ENCODE results near the gene KLF17. TPM values are rescaled to one million over a fixed set of nuclear protein-coding genes. Genes with fewer than 3 reads are reported as not detected.
"Not testable (repeated sequence)": the region's sequence is repeated elsewhere in the genome, so short reads cannot be mapped to it uniquely, and the experiment has no call there.

KLF17 gene
- total and polyA plus RNA-seq, 5 donors from 2014 or later: not detected

GRCh38 chr1:44129616-44130500 lies 11.2 kb downstream of the KLF17 start:
- Mint-ChIP-seq H3K4me1 (no peaks in the 10 kb centered on the region), H3K4me3 (no peak overlapping the region), H3K36me3 (no peaks in the 10 kb centered on the region), H3K9me3 (peaks cover 0 to 1% (median 0%) of the 10 kb centered on the region in 7 donors), H3K27ac (no peak overlapping the region), H3K27me3 (peaks cover 22% of the 10 kb centered on the region)
- ATAC-seq (ENCODE audit: low read depth in 2 of 2) (no peak), DNase-seq (no peak)
- H3K9me3 ChIP-seq (ENCODE audit: control insufficient read depth in 2 of 2, low read length in 2 of 2): no peaks in the 10 kb centered on the region
- peaks cover 2% of the 10 kb centered on the region for H3K27me3 ChIP-seq (ENCODE audit: control insufficient read depth, insufficient read depth, low read length)
- no peak overlapping the region for H3K4me3 ChIP-seq (ENCODE audit: low read depth, low read length)
- no peaks in the 10 kb centered on the region for H3K36me3 ChIP-seq (ENCODE audit: control insufficient read depth, insufficient read depth, low read length)
- no peaks in the 10 kb centered on the region for H3K4me1 ChIP-seq (ENCODE audit: control insufficient read depth, insufficient read depth, low read length, poor library complexity, severe bottlenecking)
- H3K27ac ChIP-seq (ENCODE audit: insufficient read depth, low read length, poor library complexity, severe bottlenecking): no peak overlapping the region

- Histone ChIP-seq H3K4me3 (ENCODE audit: low read depth, low read length) (no peak overlapping the region), H3K4me1 (ENCODE audit: control insufficient read depth, insufficient read depth, low read length, poor library complexity, severe bottlenecking) (no peaks in the 10 kb centered on the region), H3K27ac (ENCODE audit: insufficient read depth, low read length, poor library complexity, severe bottlenecking) (no peak overlapping the region), H3K9me3 (ENCODE audit: control insufficient read depth in 2 of 2, low read length in 2 of 2) (no peaks in the 10 kb centered on the region), H3K36me3 (ENCODE audit: control insufficient read depth, insufficient read depth, low read length) (no peaks in the 10 kb centered on the region), H3K27me3 (ENCODE audit: control insufficient read depth, insufficient read depth, low read length) (peaks cover 4% of the 10 kb centered on the region)
- Mint-ChIP-seq H3K36me3 (no peaks in the 10 kb centered on the region), H3K4me1 (no peaks in the 10 kb centered on the region), H3K9me3 (peaks cover 0 to 1% (median 0%) of the 10 kb centered on the region in 7 donors), H3K4me3 (no peak overlapping the region), H3K27me3 (peaks cover 30% of the 10 kb centered on the region), H3K27ac (no peak overlapping the region)
- DNase-seq (no peak), ATAC-seq (ENCODE audit: low read depth in 2 of 2) (no peak)
Observed at GRCh38 chr1:44131411-44131810, 12.8 kb downstream of the KLF17 start.

GRCh38 chr1:44134071-44134920 lies 15.7 kb downstream of the KLF17 start:
- Histone ChIP-seq H3K4me1 (ENCODE audit: control insufficient read depth, insufficient read depth, low read length, poor library complexity, severe bottlenecking) (no peaks in the 10 kb centered on the region), H3K4me3 (ENCODE audit: low read depth, low read length) (no peak overlapping the region), H3K9me3 (ENCODE audit: control insufficient read depth in 2 of 2, low read length in 2 of 2) (no peaks in the 10 kb centered on the region), H3K27me3 (ENCODE audit: control insufficient read depth, insufficient read depth, low read length) (peaks cover 6% of the 10 kb centered on the region), H3K27ac (ENCODE audit: insufficient read depth, low read length, poor library complexity, severe bottlenecking) (no peak overlapping the region), H3K36me3 (ENCODE audit: control insufficient read depth, insufficient read depth, low read length) (no peaks in the 10 kb centered on the region)
- peaks cover 19% of the 10 kb centered on the region for H3K27me3 Mint-ChIP-seq
- no peaks in the 10 kb centered on the region for H3K36me3 Mint-ChIP-seq
- H3K27ac Mint-ChIP-seq: no peak overlapping the region
- no peaks in the 10 kb centered on the region for H3K4me1 Mint-ChIP-seq
- DNase-seq (no peak), ATAC-seq (ENCODE audit: low read depth in 2 of 2) (no peak)
- H3K9me3 Mint-ChIP-seq: peaks cover 0 to 1% (median 0%) of the 10 kb centered on the region in 7 donors
- no peak overlapping the region for H3K4me3 Mint-ChIP-seq

GRCh38 chr1:44135886-44136285 lies 17.3 kb downstream of the KLF17 start:
- ATAC-seq (ENCODE audit: low read depth in 2 of 2): no peak
- H3K27me3 Mint-ChIP-seq: peaks cover 19% of the 10 kb centered on the region
- no peak overlapping the region for H3K27ac ChIP-seq (ENCODE audit: insufficient read depth, low read length, poor library complexity, severe bottlenecking)
- H3K27ac Mint-ChIP-seq: no peak overlapping the region
- no peak overlapping the region for H3K4me3 Mint-ChIP-seq
- no peaks in the 10 kb centered on the region for H3K4me1 Mint-ChIP-seq
- H3K36me3 Mint-ChIP-seq: no peaks in the 10 kb centered on the region
- H3K27me3 ChIP-seq (ENCODE audit: control insufficient read depth, insufficient read depth, low read length): peaks cover 6% of the 10 kb centered on the region
- no peaks in the 10 kb centered on the region for H3K36me3 ChIP-seq (ENCODE audit: control insufficient read depth, insufficient read depth, low read length)
- no peak overlapping the region for H3K4me3 ChIP-seq (ENCODE audit: low read depth, low read length)
- peaks cover 0 to 3% (median 0%) of the 10 kb centered on the region in 7 donors for H3K9me3 Mint-ChIP-seq
- no peaks in the 10 kb centered on the region for H3K4me1 ChIP-seq (ENCODE audit: control insufficient read depth, insufficient read depth, low read length, poor library complexity, severe bottlenecking)
- DNase-seq: no peak
- no peaks in the 10 kb centered on the region for H3K9me3 ChIP-seq (ENCODE audit: control insufficient read depth in 2 of 2, low read length in 2 of 2)

- Mint-ChIP-seq H3K4me1 (no peaks in the 10 kb centered on the region), H3K4me3 (no peak overlapping the region), H3K27ac (no peak overlapping the region), H3K27me3 (peaks cover 19% of the 10 kb centered on the region), H3K36me3 (no peaks in the 10 kb centered on the region), H3K9me3 (peaks cover 0 to 6% (median 1%) of the 10 kb centered on the region in 7 donors)
- no peak overlapping the region for H3K4me3 ChIP-seq (ENCODE audit: low read depth, low read length)
- no peak overlapping the region for H3K27ac ChIP-seq (ENCODE audit: insufficient read depth, low read length, poor library complexity, severe bottlenecking)
- peaks cover 6% of the 10 kb centered on the region for H3K27me3 ChIP-seq (ENCODE audit: control insufficient read depth, insufficient read depth, low read length)
- H3K4me1 ChIP-seq (ENCODE audit: control insufficient read depth, insufficient read depth, low read length, poor library complexity, severe bottlenecking): no peaks in the 10 kb centered on the region
- ATAC-seq (ENCODE audit: low read depth in 2 of 2) (no peak), DNase-seq (no peak)
- H3K36me3 ChIP-seq (ENCODE audit: control insufficient read depth, insufficient read depth, low read length): no peaks in the 10 kb centered on the region
- H3K9me3 ChIP-seq (ENCODE audit: control insufficient read depth in 2 of 2, low read length in 2 of 2): no peaks in the 10 kb centered on the region
Observed at GRCh38 chr1:44138239-44138638, 19.6 kb downstream of the KLF17 start.

DNA sequence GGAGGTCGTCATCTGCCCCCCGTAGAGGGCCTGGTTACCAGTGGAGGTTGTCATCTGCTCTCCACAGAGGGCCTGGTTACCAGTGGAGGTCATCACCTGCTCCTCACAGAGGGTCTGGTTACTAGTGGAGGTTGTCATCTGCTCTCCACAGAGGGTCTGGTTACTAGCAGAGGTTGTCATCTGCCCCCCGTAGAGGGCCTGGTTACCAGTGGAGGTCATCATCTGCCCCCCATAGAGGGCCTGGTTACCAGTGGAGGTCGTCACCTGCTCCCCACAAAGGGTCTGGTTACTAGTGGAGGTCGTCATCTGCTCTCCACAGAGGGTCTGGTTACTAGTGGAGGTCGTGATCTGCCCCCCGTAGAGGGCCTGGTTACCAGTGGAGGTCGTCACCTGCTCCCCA lies 20.9 kb downstream of the KLF17 start:
- H3K4me3 Mint-ChIP-seq; H3K4me3 ChIP-seq (ENCODE audit: low read depth, low read length); ATAC-seq (ENCODE audit: low read depth in 2 of 2); H3K27ac ChIP-seq (ENCODE audit: insufficient read depth, low read length, poor library complexity, severe bottlenecking); H3K36me3 Mint-ChIP-seq; H3K36me3 ChIP-seq (ENCODE audit: control insufficient read depth, insufficient read depth, low read length); H3K4me1 Mint-ChIP-seq; DNase-seq; H3K27me3 ChIP-seq (ENCODE audit: control insufficient read depth, insufficient read depth, low read length); H3K27ac Mint-ChIP-seq; H3K9me3 ChIP-seq (ENCODE audit: control insufficient read depth in 2 of 2, low read length in 2 of 2); H3K4me1 ChIP-seq (ENCODE audit: control insufficient read depth, insufficient read depth, low read length, poor library complexity, severe bottlenecking): not testable (repeated sequence)
- H3K9me3 Mint-ChIP-seq: peaks cover 0 to 14% (median 6%) of the 10 kb centered on the region in 7 donors
- H3K27me3 Mint-ChIP-seq: peaks cover 11% of the 10 kb centered on the region

- Mint-ChIP-seq H3K4me3 (no peak within 1 kb of the TSS), H3K36me3 (no peaks in the 10 kb centered on the region), H3K4me1 (no peaks in the 10 kb centered on the region), H3K9me3 (peaks cover 0 to 26% (median 10%) of the 10 kb centered on the region in 7 donors), H3K27ac (no peak within 1 kb of the TSS), H3K27me3 (no peaks in the 10 kb centered on the region)
- Histone ChIP-seq H3K4me1 (ENCODE audit: control insufficient read depth, insufficient read depth, low read length, poor library complexity, severe bottlenecking) (no peaks in the 10 kb centered on the region), H3K36me3 (ENCODE audit: control insufficient read depth, insufficient read depth, low read length) (no peaks in the 10 kb centered on the region), H3K4me3 (ENCODE audit: low read depth, low read length) (no peak within 1 kb of the TSS), H3K27me3 (ENCODE audit: control insufficient read depth, insufficient read depth, low read length) (peaks cover 3% of the 10 kb centered on the region), H3K9me3 (ENCODE audit: control insufficient read depth in 2 of 2, low read length in 2 of 2) (peaks cover 15 to 20% of the 10 kb centered on the region in 2 experiments), H3K27ac (ENCODE audit: insufficient read depth, low read length, poor library complexity, severe bottlenecking) (no peak within 1 kb of the TSS)
- no peak for ATAC-seq (ENCODE audit: low read depth in 2 of 2)
- no peak for DNase-seq
Observed at GRCh38 chr1:44141531-44141930, 22.9 kb downstream of the KLF17 start, which contains the start of gene KLF18. Gene KLF18 (minus strand): TSS chr1:44141631. CDS start chr1:44141631, 0 bp downstream.

Measured in CD4-positive, CD25-positive, alpha-beta regulatory T cell (primary cell).